ENCODE results near the gene BRIX1. TPM values are rescaled to one million over a fixed set of nuclear protein-coding genes. Genes with fewer than 3 reads are reported as not detected.

BRIX1 gene
- total and polyA plus RNA-seq, 2 donors (not counting 1 experiment from before 2014, with no cell fraction given), result 6.9 to 29.3 TPM

GRCh38 chr5:34903260-34903659 lies 12.3 kb upstream of the BRIX1 start:
- Histone ChIP-seq H3K4me1 (ENCODE audit: control insufficient read depth in 2 of 2, insufficient read depth in 2 of 2, low read length in 2 of 2) (no peaks in the 10 kb centered on the region), H3K4me3 (ENCODE audit: control extremely low read depth in 1 of 5, extremely low read depth in 1 of 5, insufficient read depth in 1 of 5, low read depth in 2 of 5, low read length in 4 of 5) (no peak overlapping the region), H3K79me2 (ENCODE audit: control insufficient read depth, insufficient read depth, low read length) (no peaks in the 10 kb centered on the region), H4K20me1 (ENCODE audit: control insufficient read depth, insufficient read depth, low read length, poor library complexity, severe bottlenecking) (no peaks in the 10 kb centered on the region), H3K9ac (ENCODE audit: low read length) (no peak overlapping the region), H3K9me3 (ENCODE audit: control extremely low read depth in 1 of 3, control insufficient read depth in 2 of 3, insufficient read depth in 1 of 3, low read length in 2 of 3) (no peaks in the 10 kb centered on the region), H3K4me2 (replicated peaks; ENCODE audit: low read depth, low read length, poor library complexity, severe bottlenecking) (no peak overlapping the region), H3K27me3 (replicated peaks in 1 of 4; ENCODE audit: control extremely low read depth in 1 of 4, control insufficient read depth in 3 of 4, insufficient read depth in 4 of 4, low read length in 3 of 4) (no peaks in the 10 kb centered on the region), H3K27ac (ENCODE audit: low read length in 2 of 2) (no peak overlapping the region), H3K36me3 (replicated peaks in 1 of 2; ENCODE audit: control extremely low read depth in 1 of 2, control insufficient read depth in 1 of 2, extremely low read depth in 1 of 2, insufficient read depth in 2 of 2, low read length in 1 of 2) (peaks cover 0 to 14% of the 10 kb centered on the region in 2 experiments), H2AFZ (ENCODE audit: insufficient read depth, low read depth, low read length, poor library complexity, severe bottlenecking) (no peak overlapping the region)
- ATAC-seq (ENCODE audit: low read depth), result no peak
- TF ChIP-seq EZH2 (IDR thresholded peaks at IDR 0.05; ENCODE audit: borderline replicate concordance, insufficient read depth, low read depth, low read length, poor library complexity, severe bottlenecking) (no peak), CTCF (IDR thresholded peaks at IDR 0.05) (no peak)
- H3K4me3 Mint-ChIP-seq, result no peak overlapping the region
- H3K9me3 Mint-ChIP-seq (ENCODE audit: insufficient read depth), result no peaks in the 10 kb centered on the region
- POLR2A ChIA-PET, result interaction anchor here (0.6 kb wide), 1 partner anchor 13 kb away, joined by 11 read pairs; no protein-coding TSS in a partner anchor
- no peaks in the 10 kb centered on the region for H3K4me1 Mint-ChIP-seq
- no peak for DNase-seq
- WGBS (ENCODE audit: insufficient coverage), result no CpG with 5 or more reads among the region's 1 CpG
- no peak overlapping the region for H3K27ac Mint-ChIP-seq
- H3K27me3 Mint-ChIP-seq, result no peaks in the 10 kb centered on the region
- intact Hi-C loops (cut with micrococcal nuclease), result no loop called here
- CTCF ChIA-PET, result interaction anchor here (1.0 to 13.8 kb wide), 4 partner anchors 10 to 429 kb away, joined by 4 to 245 read pairs (median 12); no protein-coding TSS in a partner anchor

- H3K27me3 Mint-ChIP-seq, result no peaks in the 10 kb centered on the region
- no peaks in the 10 kb centered on the region for H4K20me1 ChIP-seq (ENCODE audit: control insufficient read depth, insufficient read depth, low read length, poor library complexity, severe bottlenecking)
- TF ChIP-seq EZH2 (IDR thresholded peaks at IDR 0.05; ENCODE audit: borderline replicate concordance, insufficient read depth, low read depth, low read length, poor library complexity, severe bottlenecking) (no peak), CTCF (IDR thresholded peaks at IDR 0.05) (no peak)
- ATAC-seq (ENCODE audit: low read depth), result no peak
- no peak overlapping the region for H2AFZ ChIP-seq (ENCODE audit: insufficient read depth, low read depth, low read length, poor library complexity, severe bottlenecking)
- POLR2A ChIA-PET, result no interaction called here
- intact Hi-C loops (cut with micrococcal nuclease), result no loop called here
- H3K9ac ChIP-seq (ENCODE audit: low read length), result no peak overlapping the region
- CTCF ChIA-PET, result interaction anchor here (1.1 to 13.8 kb wide), 5 partner anchors 7 to 419 kb away, joined by 3 to 245 read pairs (median 4); partner anchors contain the start of genes BRIX1 and RAD1
- no peaks in the 10 kb centered on the region for H3K9me3 ChIP-seq (ENCODE audit: control extremely low read depth in 1 of 3, control insufficient read depth in 2 of 3, insufficient read depth in 1 of 3, low read length in 2 of 3)
- H3K79me2 ChIP-seq (ENCODE audit: control insufficient read depth, insufficient read depth, low read length), result peaks cover 11% of the 10 kb centered on the region
- H3K36me3 ChIP-seq (replicated peaks in 1 of 2; ENCODE audit: control extremely low read depth in 1 of 2, control insufficient read depth in 1 of 2, extremely low read depth in 1 of 2, insufficient read depth in 2 of 2, low read length in 1 of 2), result peaks cover 1 to 32% of the 10 kb centered on the region in 2 experiments
- H3K27ac ChIP-seq (ENCODE audit: low read length in 2 of 2), result no peak overlapping the region
- no peaks in the 10 kb centered on the region for H3K27me3 ChIP-seq (replicated peaks in 1 of 4; ENCODE audit: control extremely low read depth in 1 of 4, control insufficient read depth in 3 of 4, insufficient read depth in 4 of 4, low read length in 3 of 4)
- no peaks in the 10 kb centered on the region for H3K4me1 ChIP-seq (ENCODE audit: control insufficient read depth in 2 of 2, insufficient read depth in 2 of 2, low read length in 2 of 2)
- no peak overlapping the region for H3K4me3 ChIP-seq (ENCODE audit: control extremely low read depth in 1 of 5, extremely low read depth in 1 of 5, insufficient read depth in 1 of 5, low read depth in 2 of 5, low read length in 4 of 5)
- no peaks in the 10 kb centered on the region for H3K9me3 Mint-ChIP-seq (ENCODE audit: insufficient read depth)
- H3K4me3 Mint-ChIP-seq, result no peak overlapping the region
- DNase-seq, result no peak
- WGBS (ENCODE audit: insufficient coverage), result no CpG with 5 or more reads among the region's 2 CpGs
- H3K4me1 Mint-ChIP-seq, result no peaks in the 10 kb centered on the region
- H3K27ac Mint-ChIP-seq, result no peak overlapping the region
- no peak overlapping the region for H3K4me2 ChIP-seq (replicated peaks; ENCODE audit: low read depth, low read length, poor library complexity, severe bottlenecking)
Measured at GRCh38 chr5:34905564-34905963, 9.9 kb upstream of the BRIX1 start.
